Measurements from ENCODE around the gene COG5. TPM values are rescaled to one million over a fixed set of nuclear protein-coding genes. Genes with fewer than 3 reads are reported as not detected.
"Not testable (repeated sequence)": the region's sequence is repeated elsewhere in the genome, so short reads cannot be mapped to it uniquely, and the experiment has no call there.

COG5 gene
- total and polyA plus RNA-seq, 2 experiments from 2014 or later, result 15.8 to 53.5 TPM

GRCh38 chr7:107538001-107538400 is 25.7 kb downstream of the COG5 start:
- Histone ChIP-seq H3K4me1 (ENCODE audit: insufficient read depth) (no peaks in the 10 kb centered on the region), H2AFZ (no peak overlapping the region), H3K36me3 (replicated peaks; ENCODE audit: insufficient read depth, low read depth) (no peaks in the 10 kb centered on the region), H3K79me2 (peaks cover 22% of the 10 kb centered on the region), H3K9me3 (ENCODE audit: low read depth) (no peaks in the 10 kb centered on the region), H3K27ac (no peak overlapping the region), H3K4me2 (no peak overlapping the region), H3K4me3 (no peak overlapping the region), H3K27me3 (no peaks in the 10 kb centered on the region), H3K9me2 (replicated peaks; ENCODE audit: insufficient read depth) (no peaks in the 10 kb centered on the region), H4K20me1 (ENCODE audit: insufficient read depth, poor library complexity, severe bottlenecking) (peaks cover 3% of the 10 kb centered on the region)
- WGBS (ENCODE audit: low lambda C conversion rate, missing lambda C conversion rate), result 70% methylated on average over 2 of the region's 2 CpGs
- TF ChIP-seq EZH2 (IDR thresholded peaks at IDR 0.05; ENCODE audit: borderline replicate concordance) (no peak), EZH2phosphoT487 (IDR thresholded peaks at IDR 0.05; ENCODE audit: low read depth, severe bottlenecking, unreplicated experiment) (no peak), CTCF (IDR thresholded peaks at IDR 0.05; ENCODE audit: poor library complexity) (no peak)
- no peak for DNase-seq (ENCODE audit: low spot score)

- H3K27ac ChIP-seq; H3K4me2 ChIP-seq; H4K20me1 ChIP-seq (ENCODE audit: insufficient read depth, poor library complexity, severe bottlenecking); H3K4me3 ChIP-seq; H3K9me2 ChIP-seq (replicated peaks; ENCODE audit: insufficient read depth); H3K27me3 ChIP-seq; H3K36me3 ChIP-seq (replicated peaks; ENCODE audit: insufficient read depth, low read depth); H3K4me1 ChIP-seq (ENCODE audit: insufficient read depth); H2AFZ ChIP-seq; H3K9me3 ChIP-seq (ENCODE audit: low read depth); DNase-seq (ENCODE audit: low spot score): not testable (repeated sequence)
- H3K79me2 ChIP-seq, result peaks cover 20% of the 10 kb centered on the region
- WGBS (ENCODE audit: low lambda C conversion rate, missing lambda C conversion rate), result 97% methylated on average over 4 of the region's 4 CpGs
Measured at GRCh38 chr7:107537228-107537627, 26.5 kb downstream of the COG5 start.

GRCh38 chr7:107534139-107534538 is 29.6 kb downstream of the COG5 start:
- Histone ChIP-seq H3K79me2 (peaks cover 20% of the 10 kb centered on the region), H3K4me1 (ENCODE audit: insufficient read depth) (no peaks in the 10 kb centered on the region), H3K27me3 (no peaks in the 10 kb centered on the region), H2AFZ (no peak overlapping the region), H3K36me3 (replicated peaks; ENCODE audit: insufficient read depth, low read depth) (no peaks in the 10 kb centered on the region), H4K20me1 (ENCODE audit: insufficient read depth, poor library complexity, severe bottlenecking) (peaks cover 3% of the 10 kb centered on the region), H3K4me2 (no peak overlapping the region), H3K4me3 (no peak overlapping the region), H3K27ac (no peak overlapping the region), H3K9me2 (replicated peaks; ENCODE audit: insufficient read depth) (no peaks in the 10 kb centered on the region), H3K9me3 (ENCODE audit: low read depth) (no peaks in the 10 kb centered on the region)
- TF ChIP-seq CTCF (IDR thresholded peaks at IDR 0.05; ENCODE audit: poor library complexity) (no peak), EZH2phosphoT487 (IDR thresholded peaks at IDR 0.05; ENCODE audit: low read depth, severe bottlenecking, unreplicated experiment) (no peak), EZH2 (IDR thresholded peaks at IDR 0.05; ENCODE audit: borderline replicate concordance) (no peak)
- DNase-seq (ENCODE audit: low spot score), result no peak

GRCh38 chr7:107530751-107531150 is 33.0 kb downstream of the COG5 start:
- Histone ChIP-seq H3K9me3 (ENCODE audit: low read depth) (no peaks in the 10 kb centered on the region), H3K27ac (no peak overlapping the region), H3K4me2 (no peak overlapping the region), H3K36me3 (replicated peaks; ENCODE audit: insufficient read depth, low read depth) (no peaks in the 10 kb centered on the region), H3K4me3 (no peak overlapping the region), H4K20me1 (ENCODE audit: insufficient read depth, poor library complexity, severe bottlenecking) (peaks cover 3% of the 10 kb centered on the region), H3K9me2 (replicated peaks; ENCODE audit: insufficient read depth) (no peaks in the 10 kb centered on the region), H3K27me3 (no peaks in the 10 kb centered on the region), H2AFZ (no peak overlapping the region), H3K79me2 (peaks cover 3% of the 10 kb centered on the region), H3K4me1 (ENCODE audit: insufficient read depth) (no peaks in the 10 kb centered on the region)
- DNase-seq (ENCODE audit: low spot score), result no peak
- no peak for TF ChIP-seq CTCF (IDR thresholded peaks at IDR 0.05; ENCODE audit: poor library complexity)
- TF ChIP-seq EZH2 (IDR thresholded peaks at IDR 0.05; ENCODE audit: borderline replicate concordance), result no peak
- TF ChIP-seq EZH2phosphoT487 (IDR thresholded peaks at IDR 0.05; ENCODE audit: low read depth, severe bottlenecking, unreplicated experiment), result no peak
